ENCODE data around the gene LRWD1.

The LRWD1 gene

GRCh38 chr7:102444961-102445673, 19.7 kb upstream of the LRWD1 start:
- H3K4me3 ChIP-seq (ENCODE audit: low read depth, low read length): peak overlapping the region; percentile 42
- DNase-seq (ENCODE audit: low read depth): peak; percentile 80
- no peak for TF ChIP-seq CTCF (IDR thresholded peaks at IDR 0.05; ENCODE audit: low read depth, low read length, missing control alignments)

- no peak overlapping the region for H3K4me3 ChIP-seq (ENCODE audit: low read depth, low read length)
- no peak for DNase-seq (ENCODE audit: low read depth)
- no peak for TF ChIP-seq CTCF (IDR thresholded peaks at IDR 0.05; ENCODE audit: low read depth, low read length, missing control alignments)
Measured at GRCh38 chr7:102445674-102446071, 19.1 kb upstream of the LRWD1 start.

GRCh38 chr7:102446387-102447156, 18.2 kb upstream of the LRWD1 start:
- DNase-seq (ENCODE audit: low read depth): no peak
- H3K4me3 ChIP-seq (ENCODE audit: low read depth, low read length): no peak overlapping the region
- TF ChIP-seq CTCF (IDR thresholded peaks at IDR 0.05; ENCODE audit: low read depth, low read length, missing control alignments): no peak

- no peak overlapping the region for H3K4me3 ChIP-seq (ENCODE audit: low read depth, low read length)
- DNase-seq (ENCODE audit: low read depth): no peak
- no peak for TF ChIP-seq CTCF (IDR thresholded peaks at IDR 0.05; ENCODE audit: low read depth, low read length, missing control alignments)
Measured at GRCh38 chr7:102447311-102447710, 17.5 kb upstream of the LRWD1 start.

GRCh38 chr7:102449136-102449535, 15.6 kb upstream of the LRWD1 start:
- no peak for TF ChIP-seq CTCF (IDR thresholded peaks at IDR 0.05; ENCODE audit: low read depth, low read length, missing control alignments)
- DNase-seq (ENCODE audit: low read depth): no peak

GRCh38 chr7:102450242-102450641, 14.5 kb upstream of the LRWD1 start:
- DNase-seq (ENCODE audit: low read depth): no peak
- H3K4me3 ChIP-seq (ENCODE audit: low read depth, low read length): no peak overlapping the region
- TF ChIP-seq CTCF (IDR thresholded peaks at IDR 0.05; ENCODE audit: low read depth, low read length, missing control alignments): peak; percentile 65

More at GRCh38 chr7:102449136-102449535, 15.6 kb upstream of the LRWD1 start:
- H3K4me3 ChIP-seq (ENCODE audit: low read depth, low read length): no peak overlapping the region

Data from GM12864 (cell line).